K562 treated with DMSO at 1 percent for 4 hours (cell line): ENCODE results near the gene DCAKD. TPM values are rescaled to one million over a fixed set of nuclear protein-coding genes. Genes with fewer than 3 reads are reported as not detected.

Source experiments
- total RNA-seq: library from RNA; unstranded; fragments of 300-600 nt; gene quantifications from 2 replicates; pipeline ENCODE4 v1.2.3, GENCODE V29; 2022; ENCODE audit not compliant: insufficient read depth

DCAKD gene
- 33.7 and 38.0 TPM in 2 replicates for total RNA-seq

GRCh38 chr17:45051060-45051719, at the start of gene DCAKD:
TSS of gene DCAKD (minus strand) at chr17:45051632. CDS start at chr17:45034885, 16,747 bp downstream.

GRCh38 chr17:45060797-45061605, 9.6 kb upstream of the DCAKD start, which contains the start of gene NMT1:
TSS of gene NMT1 (plus strand) at chr17:45061317. CDS start at chr17:45061330, 13 bp downstream.

Other genes starting within 250 kb of the DCAKD start
- not detected in 2 replicates for gene GJC1, start 221.3 kb downstream of the DCAKD start, total RNA-seq
- not detected in 2 replicates for gene HIGD1B, start 203.7 kb downstream of the DCAKD start, total RNA-seq
- gene EFTUD2, start 152.2 kb downstream of the DCAKD start, total RNA-seq = 75.0 and 82.9 TPM in 2 replicates
- 2.8 and 3.2 TPM in 2 replicates for gene GFAP, start 136.1 kb downstream of the DCAKD start, total RNA-seq
- gene KIF18B, start 103.9 kb downstream of the DCAKD start, total RNA-seq = 16.8 and 21.5 TPM in 2 replicates
- gene C1QL1, start 83.3 kb downstream of the DCAKD start, total RNA-seq = not detected in 2 replicates
- 83.6 and 100 TPM in 2 replicates for gene NMT1, start 9.7 kb upstream of the DCAKD start, total RNA-seq
- gene PLCD3, start 80.9 kb upstream of the DCAKD start, total RNA-seq = 13.0 and 45.7 TPM in 2 replicates
- gene ACBD4, start 84.1 kb upstream of the DCAKD start, total RNA-seq = 8.8 and 9.0 TPM in 2 replicates
- 22.7 and 33.7 TPM in 2 replicates for gene HEXIM1, start 96.8 kb upstream of the DCAKD start, total RNA-seq
- gene HEXIM2, start 110.2 kb upstream of the DCAKD start, total RNA-seq = 2.9 and 5.0 TPM in 2 replicates
- gene FMNL1, start 170.3 kb upstream of the DCAKD start, total RNA-seq = 61.9 and 65.1 TPM in 2 replicates
- gene SPATA32, start 210.5 kb upstream of the DCAKD start, total RNA-seq = not detected in 2 replicates